GM23248 (cell line): ENCODE measurements around the gene LCE1F. TPM values are rescaled to one million over a fixed set of nuclear protein-coding genes. Genes with fewer than 3 reads are reported as not detected.

Experiments
- DNase-seq: peaks from one replicate; pipeline ENCODE4 v3.0.0-alpha.2; 2015
- H2AFZ ChIP-seq: fragments of 200-600 bp; sonication (generic); 2 replicates; pipeline ENCODE4 v1.6.1; 2016; ENCODE audit warnings: antibody characterized with exemption
- H3F3A ChIP-seq: fragments of 200-600 bp; sonication (generic); 2 replicates; pipeline ENCODE4 v1.6.1; 2016; ENCODE audit warnings: mild to moderate bottlenecking, antibody characterized with exemption, mixed run types; ENCODE audit not compliant: insufficient read depth
- H3K27ac ChIP-seq: fragments of 200-600 bp; sonication (generic); 2 replicates; pipeline ENCODE4 v1.5.1; 2016; ENCODE audit warnings: mild to moderate bottlenecking
- H3K27me3 ChIP-seq: fragments of 200-600 bp; sonication (generic); replicated peaks from 2 replicates; pipeline ENCODE4 v1.6.1; 2016; ENCODE audit warnings: mild to moderate bottlenecking; ENCODE audit not compliant: insufficient read depth
- H3K36me3 ChIP-seq: fragments of 200-600 bp; sonication (generic); 2 replicates; pipeline ENCODE4 v1.6.1; 2016; ENCODE audit warnings: low read depth, mild to moderate bottlenecking
- H3K4me1 ChIP-seq: fragments of 200-600 bp; sonication (generic); 2 replicates; pipeline ENCODE4 v1.6.1; 2016; ENCODE audit warnings: mild to moderate bottlenecking; ENCODE audit not compliant: insufficient read depth
- H3K4me2 ChIP-seq: fragments of 200-600 bp; sonication (generic); one replicate; pipeline ENCODE4 v1.6.1; 2016; ENCODE audit warnings: mild to moderate bottlenecking; ENCODE audit not compliant: unreplicated experiment
- H3K4me3 ChIP-seq: fragments of 200-600 bp; sonication (generic); 2 replicates; pipeline ENCODE4 v1.5.1; 2016; ENCODE audit warnings: mild to moderate bottlenecking
- H3K79me2 ChIP-seq: fragments of 200-600 bp; sonication (generic); 2 replicates; pipeline ENCODE4 v1.6.1; 2016; ENCODE audit warnings: mild to moderate bottlenecking; ENCODE audit not compliant: insufficient read depth
- H3K9ac ChIP-seq: fragments of 200-600 bp; sonication (generic); 2 replicates; pipeline ENCODE4 v1.6.1; 2016; ENCODE audit warnings: mild to moderate bottlenecking
- H3K9me2 ChIP-seq: fragments of 200-600 bp; sonication (generic); 2 replicates; pipeline ENCODE4 v1.6.1; 2016; ENCODE audit warnings: mixed run types, mild to moderate bottlenecking, moderate library complexity; ENCODE audit not compliant: insufficient read depth
- H3K9me3 ChIP-seq: fragments of 200-600 bp; sonication (generic); one replicate; pipeline ENCODE4 v1.6.1; 2017; ENCODE audit warnings: low read depth
- H4K20me1 ChIP-seq: fragments of 200-600 bp; sonication (generic); 2 replicates; pipeline ENCODE4 v1.6.0; 2016; ENCODE audit not compliant: insufficient read depth
- EZH2 ChIP-seq: fragments of 200-600 bp; sonication (generic); IDR thresholded peaks from 2 replicates; pipeline ENCODE4 v1.6.1; 2018; ENCODE audit warnings: antibody characterized with exemption, mild to moderate bottlenecking; ENCODE audit not compliant: insufficient read depth, poor library complexity, severe bottlenecking
- EZH2phosphoT487 ChIP-seq: fragments of 200-600 bp; sonication (generic); IDR thresholded peaks from 2 replicates; pipeline ENCODE4 v1.6.1; 2018; ENCODE audit warnings: antibody characterized with exemption, moderate library complexity, mild to moderate bottlenecking, low read depth; ENCODE audit not compliant: insufficient read depth
- WGBS, 2 experiments: methylation state at CpG; one replicate each; pipeline ENCODE4 v1.1.6; 2015 to 2017; ENCODE audit warnings: low lambda C conversion rate in 2 of 2, low coverage in 1 of 2; ENCODE audit errors: missing lambda C conversion rate in 2 of 2; 5-methylcytosine and 5-hydroxymethylcytosine counted together
- in situ Hi-C: fragments of 300-500 bp; cut with MboI; formaldehyde crosslinking; loops from 2 replicates; pipeline ENCODE4 v1.15.0; 2020
- polyA plus RNA-seq: library from polyadenylated mRNA; unstranded; fragments of >200 nt; fragmentation: Nextera tagmentation; extraction: Ambion mirVana; gene quantifications from 2 replicates; pipeline ENCODE4 v1.2.1, GENCODE V29; 2016
- total RNA-seq: library from RNA; depleted of rRNA; stranded (reverse); fragments of >200 nt; shearing (Covaris generic); gene quantifications from 2 replicates; pipeline ENCODE4 v1.2.3, GENCODE V29; 2014; rRNA removed

LCE1F gene
- total and polyA plus RNA-seq, 2 experiments from 2014 or later: 1.1 TPM; not detected in 1

DNA sequence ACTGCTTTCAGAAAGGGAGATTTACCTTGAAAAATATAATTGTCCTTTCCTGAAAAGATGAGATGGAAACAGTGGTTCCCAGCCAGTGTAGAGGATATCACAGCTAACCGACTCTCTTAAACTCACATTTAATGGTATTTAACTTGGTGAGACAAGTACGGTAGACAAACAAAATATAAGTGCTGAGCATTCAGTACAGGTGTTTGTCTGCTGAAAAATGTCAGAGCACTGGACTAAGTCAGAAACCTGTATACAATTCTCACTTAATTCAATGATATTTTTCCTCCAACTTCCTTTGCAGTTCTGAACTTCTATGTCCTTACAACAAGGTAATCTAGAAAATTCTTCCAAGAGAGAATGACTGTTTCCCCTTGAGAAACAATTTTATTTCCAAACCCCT is 36.7 kb downstream of the LCE1F start, which contains the start of gene LCE1B:
LCE1B (plus strand) TSS at position 301 of the 400 bp plus-strand sequence. CDS start 476 bp downstream, outside the sequence.
- 38 to 41% methylated on average over 2 of the region's 2 CpGs for WGBS, 2 experiments
- Histone ChIP-seq H3K27me3 (0 out of 2 replicates have a peak, but pooled peaks cover 3% of the 10 kb centered on the region), H3K4me2 (no peak within 1 kb of the TSS), H3K4me1 (no peaks in the 10 kb centered on the region), H3K9me2 (no peaks in the 10 kb centered on the region), H4K20me1 (no peaks in the 10 kb centered on the region), H3K36me3 (no peaks in the 10 kb centered on the region), H3K9me3 (no peaks in the 10 kb centered on the region), H3K4me3 (no peak within 1 kb of the TSS), H3K9ac (no peak within 1 kb of the TSS), H3F3A (no peaks in the 10 kb centered on the region), H3K27ac (no peak within 1 kb of the TSS), H3K79me2 (no peaks in the 10 kb centered on the region), H2AFZ (no peak within 1 kb of the TSS)
- no peak for DNase-seq
- TF ChIP-seq EZH2 (no peak), EZH2phosphoT487 (no peak)
- in situ Hi-C loops: no loop called here

DNA sequence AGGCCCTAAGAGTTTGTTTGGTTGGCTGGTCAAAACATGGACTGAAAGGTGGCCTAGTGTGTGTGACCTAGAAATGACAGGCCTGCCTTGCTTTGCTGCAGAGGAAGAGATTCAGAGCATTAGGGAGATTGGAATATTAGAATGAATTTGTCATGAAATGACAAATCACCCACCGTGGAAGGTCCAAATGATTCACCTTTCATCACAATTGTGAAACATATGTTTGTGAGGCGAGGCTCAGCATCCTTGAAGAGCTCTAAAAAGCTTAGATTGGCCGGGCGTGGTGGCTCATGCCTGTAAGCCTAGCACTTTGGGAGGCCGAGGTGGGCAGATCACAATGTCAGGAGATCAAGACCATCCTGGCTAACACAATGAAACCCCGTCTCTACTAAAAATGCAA is 42.4 kb downstream of the LCE1F start:
- H3K79me2 ChIP-seq: no peaks in the 10 kb centered on the region
- no peaks in the 10 kb centered on the region for H3K9me3 ChIP-seq
- WGBS, 2 experiments: 42 to 46% methylated on average over 6 of the region's 6 CpGs
- H3K4me3 ChIP-seq: no peak overlapping the region
- H2AFZ ChIP-seq: no peak overlapping the region
- H3K36me3 ChIP-seq: no peaks in the 10 kb centered on the region
- no peaks in the 10 kb centered on the region for H3F3A ChIP-seq
- H3K27me3 ChIP-seq: 0 out of 2 replicates have a peak, but pooled peaks cover 2% of the 10 kb centered on the region
- no peak for TF ChIP-seq EZH2phosphoT487
- TF ChIP-seq EZH2: no peak
- H4K20me1 ChIP-seq: no peaks in the 10 kb centered on the region
- in situ Hi-C loops: no loop called here
- H3K4me2 ChIP-seq: no peak overlapping the region
- H3K4me1 ChIP-seq: no peaks in the 10 kb centered on the region
- no peak overlapping the region for H3K27ac ChIP-seq
- peak; percentile 42 for DNase-seq
- H3K9ac ChIP-seq: no peak overlapping the region
- no peaks in the 10 kb centered on the region for H3K9me2 ChIP-seq

DNA sequence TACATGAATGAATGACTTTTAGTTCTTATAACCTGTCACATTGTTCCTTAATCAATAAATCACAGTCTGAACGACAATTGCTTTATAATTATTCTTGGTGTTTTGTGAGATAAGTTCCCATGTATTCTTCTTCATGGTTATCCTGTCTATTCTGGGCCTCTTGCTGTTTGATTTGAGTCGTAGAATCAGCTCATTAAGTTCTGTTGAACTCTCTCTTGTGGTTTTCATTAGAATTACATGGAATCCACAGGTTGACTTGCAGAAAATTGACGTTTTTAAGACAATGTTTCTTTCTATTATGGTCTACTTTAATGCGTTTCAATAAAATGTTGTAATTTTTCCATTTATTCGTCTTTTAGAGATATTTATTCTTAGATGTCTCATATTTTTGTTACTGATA is 48.4 kb downstream of the LCE1F start:
- no peaks in the 10 kb centered on the region for H3K79me2 ChIP-seq
- no peaks in the 10 kb centered on the region for H4K20me1 ChIP-seq
- H3K4me3 ChIP-seq: no peak overlapping the region
- no peak overlapping the region for H3K4me2 ChIP-seq
- H3K9ac ChIP-seq: no peak overlapping the region
- no peaks in the 10 kb centered on the region for H3K4me1 ChIP-seq
- H3F3A ChIP-seq: no peaks in the 10 kb centered on the region
- in situ Hi-C loops: no loop called here
- H3K27ac ChIP-seq: no peak overlapping the region
- no peaks in the 10 kb centered on the region for H3K36me3 ChIP-seq
- 11 to 12% methylated on average over 5 of the region's 5 CpGs for WGBS, 2 experiments
- H3K9me3 ChIP-seq: no peaks in the 10 kb centered on the region
- no peak overlapping the region for H2AFZ ChIP-seq
- no peaks in the 10 kb centered on the region for H3K9me2 ChIP-seq
- peaks cover 7% of the 10 kb centered on the region; the same call in 1 of the 2 replicates for H3K27me3 ChIP-seq
- TF ChIP-seq EZH2: no peak
- no peak for TF ChIP-seq EZH2phosphoT487
- no peak for DNase-seq

DNA sequence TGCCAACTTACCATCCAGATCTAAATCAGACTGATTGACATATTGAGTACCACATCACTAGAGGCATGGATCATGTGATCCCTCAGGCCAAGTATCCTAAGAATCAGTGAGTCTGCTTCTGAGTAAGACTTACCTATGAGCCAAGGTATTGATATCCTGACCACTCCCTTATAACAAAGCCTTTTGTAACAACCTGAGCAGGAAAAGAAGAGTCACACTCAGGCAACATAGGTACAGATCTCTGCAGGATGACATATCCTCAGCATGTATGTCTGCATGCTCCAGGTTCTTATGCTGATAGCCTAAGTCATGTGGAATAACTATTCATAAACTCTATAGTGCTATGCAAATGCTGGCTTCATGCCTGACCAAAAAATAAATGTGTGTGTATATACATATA is 50.0 kb downstream of the LCE1F start:
- Histone ChIP-seq H2AFZ (no peak overlapping the region), H3K9ac (no peak overlapping the region), H3K9me2 (no peaks in the 10 kb centered on the region), H4K20me1 (no peaks in the 10 kb centered on the region), H3K4me2 (no peak overlapping the region), H3K79me2 (no peaks in the 10 kb centered on the region), H3K27ac (no peak overlapping the region), H3F3A (no peaks in the 10 kb centered on the region), H3K4me1 (no peaks in the 10 kb centered on the region), H3K27me3 (peaks cover 12% of the 10 kb centered on the region), H3K9me3 (no peaks in the 10 kb centered on the region), H3K36me3 (no peaks in the 10 kb centered on the region), H3K4me3 (no peak overlapping the region)
- in situ Hi-C loops: no loop called here
- no peak for DNase-seq
- TF ChIP-seq EZH2phosphoT487 (no peak), EZH2 (no peak)

Other genes starting within 250 kb of the LCE1F start
- gene LCE3E, start 208.4 kb upstream of the LCE1F start, total RNA-seq: not detected in 2 replicates
- not detected in 2 replicates for gene LCE3E, start 208.4 kb upstream of the LCE1F start, polyA plus RNA-seq
- gene LCE3D, start 194.6 kb upstream of the LCE1F start, total RNA-seq: 0.51 TPM in 1 of 2 replicates, not detected in the other
- 0.33 and 1.0 TPM in 2 replicates for gene LCE3D, start 194.6 kb upstream of the LCE1F start, polyA plus RNA-seq
- not detected in 2 replicates for gene LCE3C, start 174.9 kb upstream of the LCE1F start, total RNA-seq
- gene LCE3C, start 174.9 kb upstream of the LCE1F start, polyA plus RNA-seq: not detected in 2 replicates
- gene LCE3B, start 161.3 kb upstream of the LCE1F start, total RNA-seq: not detected in 2 replicates
- not detected in 2 replicates for gene LCE3B, start 161.3 kb upstream of the LCE1F start, polyA plus RNA-seq
- not detected in 2 replicates for gene LCE3A, start 152.0 kb upstream of the LCE1F start, total RNA-seq
- gene LCE3A, start 152.0 kb upstream of the LCE1F start, polyA plus RNA-seq: 1.4 TPM in 1 of 2 replicates, not detected in the other
- gene LCE2D, start 111.8 kb upstream of the LCE1F start, total RNA-seq: not detected in 2 replicates
- not detected in 2 replicates for gene LCE2D, start 111.8 kb upstream of the LCE1F start, polyA plus RNA-seq
- gene LCE2C, start 99.9 kb upstream of the LCE1F start, total RNA-seq: 3.2 TPM in 1 of 2 replicates, not detected in the other
- gene LCE2C, start 99.9 kb upstream of the LCE1F start, polyA plus RNA-seq: 1.8 and 2.0 TPM in 2 replicates
- not detected in 2 replicates for gene LCE2B, start 89.0 kb upstream of the LCE1F start, total RNA-seq
- not detected in 2 replicates for gene LCE2B, start 89.0 kb upstream of the LCE1F start, polyA plus RNA-seq
- 9.9 and 12.1 TPM in 2 replicates for gene LCE2A, start 76.8 kb upstream of the LCE1F start, total RNA-seq
- 11.1 and 12.4 TPM in 2 replicates for gene LCE2A, start 76.8 kb upstream of the LCE1F start, polyA plus RNA-seq
- not detected in 2 replicates for gene LCE4A, start 67.0 kb upstream of the LCE1F start, total RNA-seq
- 0.39 and 0.51 TPM in 2 replicates for gene LCE4A, start 67.0 kb upstream of the LCE1F start, polyA plus RNA-seq
- under 0.01 and 0.22 TPM in 2 replicates for gene KPRP, start 17.1 kb upstream of the LCE1F start, total RNA-seq
- 9.9 and 10.4 TPM in 2 replicates for gene KPRP, start 17.1 kb upstream of the LCE1F start, polyA plus RNA-seq
- gene LCE1E, start 11.1 kb downstream of the LCE1F start, total RNA-seq: not detected in 2 replicates
- not detected in 2 replicates for gene LCE1E, start 11.1 kb downstream of the LCE1F start, polyA plus RNA-seq
- not detected in 2 replicates for gene LCE1D, start 21.6 kb downstream of the LCE1F start, total RNA-seq
- not detected in 2 replicates for gene LCE1D, start 21.6 kb downstream of the LCE1F start, polyA plus RNA-seq
- gene LCE1C, start 31.5 kb downstream of the LCE1F start, total RNA-seq: not detected in 2 replicates
- gene LCE1C, start 31.5 kb downstream of the LCE1F start, polyA plus RNA-seq: not detected in 2 replicates
- gene LCE1B, start 36.8 kb downstream of the LCE1F start, total RNA-seq: not detected in 2 replicates
- not detected in 2 replicates for gene LCE1B, start 36.8 kb downstream of the LCE1F start, polyA plus RNA-seq
- gene LCE1A, start 52.3 kb downstream of the LCE1F start, total RNA-seq: not detected in 2 replicates
- not detected in 2 replicates for gene LCE1A, start 52.3 kb downstream of the LCE1F start, polyA plus RNA-seq
- gene LCE6A, start 67.7 kb downstream of the LCE1F start, total RNA-seq: not detected in 2 replicates
- not detected in 2 replicates for gene LCE6A, start 67.7 kb downstream of the LCE1F start, polyA plus RNA-seq
- not detected in 2 replicates for gene LCE7A, start 84.9 kb downstream of the LCE1F start, total RNA-seq
- not detected in 2 replicates for gene LCE7A, start 84.9 kb downstream of the LCE1F start, polyA plus RNA-seq
- not detected in 2 replicates for gene SMCP, start 103.2 kb downstream of the LCE1F start, total RNA-seq
- gene SMCP, start 103.2 kb downstream of the LCE1F start, polyA plus RNA-seq: not detected in 2 replicates
- 0.76 and 1.1 TPM in 2 replicates for gene IVL, start 133.4 kb downstream of the LCE1F start, total RNA-seq
- 0.68 and 1.2 TPM in 2 replicates for gene IVL, start 133.4 kb downstream of the LCE1F start, polyA plus RNA-seq
- gene SPRR5, start 172.1 kb downstream of the LCE1F start, total RNA-seq: not detected in 2 replicates
- gene SPRR5, start 172.1 kb downstream of the LCE1F start, polyA plus RNA-seq: not detected in 2 replicates
- not detected in 2 replicates for gene SPRR4, start 195.5 kb downstream of the LCE1F start, total RNA-seq
- gene SPRR4, start 195.5 kb downstream of the LCE1F start, polyA plus RNA-seq: not detected in 2 replicates
- gene SPRR1A, start 208.9 kb downstream of the LCE1F start, total RNA-seq: not detected in 2 replicates
- gene SPRR1A, start 208.9 kb downstream of the LCE1F start, polyA plus RNA-seq: not detected in 2 replicates
- gene SPRR3, start 226.6 kb downstream of the LCE1F start, total RNA-seq: not detected in 2 replicates
- not detected in 2 replicates for gene SPRR3, start 226.6 kb downstream of the LCE1F start, polyA plus RNA-seq